NT2/D1 (cell line): Measurements from ENCODE around the gene CASTOR1.

Experiments
- SUZ12 ChIP-seq: IDR thresholded peaks from 2 replicates; pipeline ENCODE4 v1.6.1; 2011; ENCODE audit not compliant: insufficient read length, insufficient read depth; ENCODE audit errors: extremely low read depth
- YY1 ChIP-seq: IDR thresholded peaks from 2 replicates; pipeline ENCODE4 v1.6.1; 2011; ENCODE audit not compliant: insufficient read length, insufficient read depth
- ZNF274 ChIP-seq: IDR thresholded peaks from 2 replicates; pipeline ENCODE4 v1.6.1; 2011; ENCODE audit warnings: mild to moderate bottlenecking, low read depth, low read length

DNA sequence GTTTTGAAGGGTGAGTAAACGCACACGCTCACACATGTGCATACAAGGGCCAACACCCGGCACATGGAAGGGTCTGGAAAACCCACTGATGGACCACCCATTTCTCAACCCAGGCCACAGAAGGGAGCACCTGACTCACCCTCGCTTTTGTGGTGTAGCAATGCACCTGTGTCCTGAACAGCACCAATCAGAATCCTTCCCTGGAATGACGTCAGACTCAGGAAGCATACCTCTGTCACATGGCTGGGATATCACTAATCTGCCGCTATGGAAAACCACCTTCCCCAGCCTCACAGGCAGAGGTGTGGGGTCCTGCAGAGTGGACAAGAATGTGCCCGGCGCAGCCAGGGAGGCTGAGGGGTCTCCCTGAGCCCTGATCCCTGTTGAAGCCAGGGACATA is 13.7 kb downstream of the CASTOR1 start:
- TF ChIP-seq SUZ12: no peak
- no peak for TF ChIP-seq ZNF274
- TF ChIP-seq YY1: no peak
